Endothelial cell (in vitro differentiated cells): ENCODE measurements around the gene ECE1. TPM values are rescaled to one million over a fixed set of nuclear protein-coding genes. Genes with fewer than 3 reads are reported as not detected.
A peak's percentile ranks its signal among the peaks of the same experiment; 100 is the strongest.

Experiments
- DNase-seq: peaks from one replicate; pipeline ENCODE4 v3.0.0; 2021; ENCODE audit warnings: low spot score
- H3K27ac Mint-ChIP-seq: one replicate; pipeline ENCODE4 v1.8.0; 2021; ENCODE audit warnings: mixed read lengths, inconsistent platforms; ENCODE audit not compliant: unreplicated experiment
- H3K27me3 Mint-ChIP-seq: one replicate; pipeline ENCODE4 v1.8.0; 2021; ENCODE audit warnings: mild to moderate bottlenecking, moderate library complexity, mixed read lengths, inconsistent platforms; ENCODE audit not compliant: unreplicated experiment
- H3K36me3 Mint-ChIP-seq: one replicate; pipeline ENCODE4 v1.8.0; 2021; ENCODE audit warnings: mild to moderate bottlenecking, low read depth, mixed read lengths, inconsistent platforms; ENCODE audit not compliant: unreplicated experiment
- H3K4me1 Mint-ChIP-seq: one replicate; pipeline ENCODE4 v1.8.0; 2021; ENCODE audit warnings: mild to moderate bottlenecking, mixed read lengths, inconsistent platforms; ENCODE audit not compliant: unreplicated experiment
- H3K4me3 Mint-ChIP-seq: one replicate; pipeline ENCODE4 v1.8.0; 2021; ENCODE audit warnings: mild to moderate bottlenecking, mixed read lengths, inconsistent platforms; ENCODE audit not compliant: unreplicated experiment
- H3K9me3 Mint-ChIP-seq: one replicate; pipeline ENCODE4 v1.8.0; 2021; ENCODE audit warnings: mixed read lengths, inconsistent platforms; ENCODE audit not compliant: unreplicated experiment
- CTCF ChIP-seq: fragments of 200-600 bp; sonication (generic); IDR thresholded peaks from one replicate; pipeline ENCODE4 v1.5.0; 2021; ENCODE audit warnings: antibody characterized with exemption; ENCODE audit not compliant: unreplicated experiment
- total RNA-seq: library from RNA; stranded (reverse); fragmentation: NEBNext Ultra II Directional; extraction: Animal tissue kit (Norgen Biotek cat#: 25700); gene quantifications from one replicate; pipeline ENCODE4 v1.2.1, GENCODE V29; 2021; ENCODE audit not compliant: unreplicated experiment

Gene ECE1
- total RNA-seq, 1 donor from 2014 or later = 328 TPM

DNA sequence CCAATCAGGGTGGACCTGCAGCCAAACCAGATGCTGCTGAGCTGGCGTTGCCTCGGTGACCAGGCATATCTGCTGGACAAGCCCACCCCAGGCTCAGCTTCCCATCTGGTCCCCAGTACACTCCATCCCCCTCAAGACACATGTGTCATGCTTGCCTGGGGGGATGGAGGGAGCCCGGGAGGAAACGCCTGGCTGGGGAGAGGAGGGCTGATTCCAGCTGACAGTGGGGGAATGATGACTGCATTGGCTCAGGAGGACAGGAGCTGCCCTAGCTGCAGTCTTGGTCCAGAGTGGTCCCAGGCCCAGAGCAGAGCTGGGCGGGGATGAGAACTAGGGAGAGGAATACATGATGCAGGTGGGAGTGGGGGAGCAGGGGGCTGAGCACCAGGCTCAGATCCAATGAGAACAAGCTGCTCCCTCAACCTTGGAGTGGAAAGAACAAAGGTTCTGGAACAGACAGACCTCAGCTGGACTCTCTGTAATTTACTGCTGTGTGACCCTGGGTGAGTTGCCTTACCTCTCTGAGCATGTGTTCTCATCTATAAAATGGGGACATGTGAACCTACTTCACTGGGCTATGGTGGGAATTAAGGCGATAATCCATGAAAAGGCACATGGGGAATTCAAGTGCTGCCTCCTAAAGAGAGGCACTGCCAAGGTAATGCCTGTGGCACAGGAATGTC lies 23.1 kb upstream of the ECE1 start:
- Mint-ChIP-seq H3K4me1 (peaks cover 42% of the 10 kb centered on the region), H3K9me3 (no peaks in the 10 kb centered on the region), H3K4me3 (no peak overlapping the region), H3K27ac (peak overlapping the region; percentile 48), H3K36me3 (peaks cover 11% of the 10 kb centered on the region), H3K27me3 (peaks cover 4% of the 10 kb centered on the region)
- no peak for TF ChIP-seq CTCF
- no peak for DNase-seq

- H3K4me1 Mint-ChIP-seq = peaks cover 44% of the 10 kb centered on the region
- peaks cover 4% of the 10 kb centered on the region for H3K27me3 Mint-ChIP-seq
- no peak overlapping the region for H3K27ac Mint-ChIP-seq
These were observed 22.2 kb upstream of the ECE1 start for GRCh38 chr1:21312407-21312992.

DNA sequence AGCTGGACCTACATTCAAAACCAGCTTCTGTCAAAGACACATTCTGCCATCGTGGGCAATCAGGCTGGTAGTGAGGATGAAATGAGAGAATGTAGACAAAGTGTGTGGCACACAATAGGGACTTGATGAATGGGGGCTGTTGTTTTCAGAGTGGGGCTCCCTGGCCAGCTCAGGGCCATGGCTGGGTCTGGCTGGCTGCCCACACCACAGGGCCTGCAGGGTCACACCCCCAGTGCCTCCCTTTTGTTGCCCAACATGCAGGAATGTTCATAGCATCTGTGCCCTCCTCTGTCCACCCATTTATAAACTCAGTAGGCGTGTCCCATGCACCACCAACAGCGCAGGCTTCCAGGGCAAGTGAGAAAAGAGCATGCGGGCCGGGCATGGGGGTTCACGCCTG lies 20.8 kb upstream of the ECE1 start:
- H3K27ac Mint-ChIP-seq = no peak overlapping the region
- peaks cover 4% of the 10 kb centered on the region for H3K27me3 Mint-ChIP-seq
- peaks cover 7% of the 10 kb centered on the region for H3K36me3 Mint-ChIP-seq
- no peak for TF ChIP-seq CTCF
- H3K4me3 Mint-ChIP-seq = no peak overlapping the region
- DNase-seq = no peak
- H3K4me1 Mint-ChIP-seq = peaks cover 46% of the 10 kb centered on the region
- H3K9me3 Mint-ChIP-seq = no peaks in the 10 kb centered on the region

More at GRCh38 chr1:21312407-21312992, 22.2 kb upstream of the ECE1 start:
- Mint-ChIP-seq H3K9me3 (no peaks in the 10 kb centered on the region), H3K4me3 (no peak overlapping the region), H3K36me3 (peaks cover 11% of the 10 kb centered on the region)
- TF ChIP-seq CTCF = no peak
- no peak for DNase-seq

DNA sequence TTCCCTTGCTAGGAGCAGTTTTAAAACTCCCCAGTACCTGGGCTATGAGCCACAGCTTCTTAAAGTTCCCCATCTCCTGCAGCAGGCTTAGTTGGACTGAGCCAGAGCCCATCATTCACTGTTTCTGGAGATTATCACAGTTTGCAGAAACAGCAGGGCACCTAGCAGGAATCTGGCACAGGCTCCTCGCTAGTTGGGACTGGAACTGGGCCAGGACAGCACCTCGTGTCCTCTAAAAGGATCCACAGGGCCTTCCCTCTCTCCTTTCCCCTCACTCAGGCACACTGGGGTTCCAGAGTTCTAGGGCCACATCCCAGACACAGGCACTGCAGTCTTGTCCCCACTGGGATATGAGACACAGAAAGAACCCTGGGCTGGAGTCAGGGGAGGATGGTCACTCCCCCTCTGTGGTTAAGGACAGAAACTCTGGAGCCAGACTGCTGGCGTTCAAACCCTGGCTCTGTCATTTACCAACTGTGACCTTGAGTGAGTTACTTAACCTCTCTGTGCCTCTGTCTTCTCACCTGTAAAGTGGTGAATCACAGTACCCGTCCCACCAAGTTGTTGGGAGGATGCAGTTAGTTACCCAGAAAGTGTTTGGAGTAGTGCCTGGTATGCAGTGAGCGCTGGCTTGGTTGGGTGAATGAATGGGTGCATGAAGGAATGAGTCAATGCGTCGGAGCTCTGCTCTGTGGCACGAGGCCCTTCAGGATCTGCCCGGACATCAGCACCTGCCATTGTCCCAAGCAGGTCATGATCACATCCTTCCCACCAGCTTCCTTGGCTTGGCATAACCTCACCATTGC lies 18.8 kb upstream of the ECE1 start:
- H3K27ac Mint-ChIP-seq = no peak overlapping the region
- TF ChIP-seq CTCF = no peak
- no peak for DNase-seq
- no peaks in the 10 kb centered on the region for H3K9me3 Mint-ChIP-seq
- peaks cover 45% of the 10 kb centered on the region for H3K4me1 Mint-ChIP-seq
- no peak overlapping the region for H3K4me3 Mint-ChIP-seq
- H3K36me3 Mint-ChIP-seq = peaks cover 7% of the 10 kb centered on the region
- no peaks in the 10 kb centered on the region for H3K27me3 Mint-ChIP-seq
